ENCODE results near the gene PRSS8. TPM values are rescaled to one million over a fixed set of nuclear protein-coding genes. Genes with fewer than 3 reads are reported as not detected.

The PRSS8 gene
- total RNA-seq, 2 donors from 2014 or later = 0.21 TPM; not detected in 1

DNA sequence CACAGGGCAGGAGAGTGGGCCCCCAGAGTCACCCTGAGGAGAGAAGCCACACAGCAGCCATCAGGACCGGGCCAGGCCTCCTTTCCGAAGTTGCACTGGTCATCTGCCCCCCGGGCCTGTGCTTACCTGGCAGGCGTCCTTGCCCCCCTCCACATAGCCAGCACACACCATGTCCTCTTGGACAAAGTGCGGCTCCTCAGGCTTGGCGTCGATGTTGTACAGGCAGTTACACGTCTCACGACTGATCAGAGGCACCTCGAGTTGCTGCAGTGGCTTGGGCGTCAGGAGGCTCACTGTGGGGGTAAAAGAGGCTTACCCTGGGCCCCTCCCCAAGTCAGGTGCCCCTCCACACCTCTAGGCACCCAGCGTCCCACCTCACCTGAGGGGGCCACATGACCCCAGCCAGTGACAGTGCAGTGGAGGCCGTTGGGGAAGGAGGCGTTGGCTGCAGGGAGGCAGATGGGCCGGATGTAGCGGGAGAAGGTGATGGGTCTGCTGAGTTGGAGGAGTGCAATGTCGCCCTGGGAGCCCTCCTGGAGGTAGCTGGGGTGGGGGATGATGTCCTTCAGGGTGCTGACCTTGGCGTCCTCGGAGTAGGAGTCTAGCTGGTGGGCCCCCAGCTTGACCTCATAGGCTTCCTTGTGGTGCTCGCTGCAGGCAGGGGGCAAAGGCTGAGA, 3.1 kb downstream of the PRSS8 start:
- DNase-seq (no peak), ATAC-seq (no peak)
- intact Hi-C loops (cut with DNase I) = no loop called here

GRCh38 chr16:31131841-31132271, 3.7 kb downstream of the PRSS8 start:
- intact Hi-C loops (cut with DNase I) = no loop called here

DNA sequence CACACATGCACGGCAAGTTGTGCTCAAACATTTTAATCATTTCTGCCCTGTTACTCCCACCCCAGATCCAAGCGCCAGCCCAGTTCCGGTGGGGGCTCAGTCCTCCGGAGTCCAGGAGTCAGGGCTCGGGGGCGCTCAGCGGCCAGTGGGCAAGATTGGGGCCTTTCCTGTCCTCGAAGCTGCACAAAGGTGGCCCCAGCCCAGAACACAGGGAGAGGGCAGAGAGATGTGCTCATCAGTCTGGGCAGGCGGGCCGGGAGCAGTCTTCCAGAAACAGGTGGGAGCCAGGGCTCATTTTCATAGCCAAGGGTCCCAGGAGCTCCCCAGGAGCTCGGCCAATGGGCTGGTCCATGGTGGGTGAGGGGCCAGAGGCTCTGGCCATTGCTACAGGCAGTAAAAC, 4.1 kb downstream of the PRSS8 start:
- ATAC-seq (no peak), DNase-seq (no peak)
- intact Hi-C loops (cut with DNase I) = no loop called here

More at GRCh38 chr16:31131841-31132271, 3.7 kb downstream of the PRSS8 start:
- DNase-seq (no peak), ATAC-seq (no peak)

GRCh38 chr16:31130899-31131298, 4.6 kb downstream of the PRSS8 start:
- DNase-seq (no peak), ATAC-seq (no peak)
- intact Hi-C loops (cut with DNase I) = no loop called here

DNA sequence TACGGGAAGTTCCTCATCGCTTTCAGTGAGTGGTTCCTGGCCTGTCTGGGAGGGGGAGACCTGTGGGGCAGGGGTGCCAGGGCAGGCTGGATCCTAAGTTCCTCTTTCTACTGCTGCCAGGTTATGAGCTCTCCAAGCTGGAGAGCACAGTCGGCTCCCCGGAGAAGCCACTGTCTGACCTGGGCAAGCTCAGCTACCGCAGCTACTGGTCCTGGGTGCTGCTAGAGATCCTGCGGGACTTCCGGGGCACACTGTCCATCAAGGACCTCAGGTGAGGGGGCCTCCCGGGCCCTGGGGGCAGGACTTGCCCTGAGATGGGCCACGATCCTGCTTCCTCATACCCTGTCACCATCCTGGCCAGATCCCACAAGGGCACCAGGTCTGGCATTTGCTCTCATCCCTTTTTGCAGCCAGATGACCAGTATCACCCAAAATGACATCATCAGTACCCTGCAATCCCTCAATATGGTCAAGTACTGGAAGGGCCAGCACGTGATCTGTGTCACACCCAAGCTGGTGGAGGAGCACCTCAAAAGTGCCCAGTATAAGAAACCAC, 5.1 kb downstream of the PRSS8 start:
- intact Hi-C loops (cut with DNase I) = no loop called here
- no peak for DNase-seq
- ATAC-seq = no peak

GRCh38 chr16:31129568-31130335, 5.8 kb downstream of the PRSS8 start:
- intact Hi-C loops (cut with DNase I) = no loop called here
- peak; percentile 81 for DNase-seq
- ATAC-seq = peak; percentile 58 to 64

DNA sequence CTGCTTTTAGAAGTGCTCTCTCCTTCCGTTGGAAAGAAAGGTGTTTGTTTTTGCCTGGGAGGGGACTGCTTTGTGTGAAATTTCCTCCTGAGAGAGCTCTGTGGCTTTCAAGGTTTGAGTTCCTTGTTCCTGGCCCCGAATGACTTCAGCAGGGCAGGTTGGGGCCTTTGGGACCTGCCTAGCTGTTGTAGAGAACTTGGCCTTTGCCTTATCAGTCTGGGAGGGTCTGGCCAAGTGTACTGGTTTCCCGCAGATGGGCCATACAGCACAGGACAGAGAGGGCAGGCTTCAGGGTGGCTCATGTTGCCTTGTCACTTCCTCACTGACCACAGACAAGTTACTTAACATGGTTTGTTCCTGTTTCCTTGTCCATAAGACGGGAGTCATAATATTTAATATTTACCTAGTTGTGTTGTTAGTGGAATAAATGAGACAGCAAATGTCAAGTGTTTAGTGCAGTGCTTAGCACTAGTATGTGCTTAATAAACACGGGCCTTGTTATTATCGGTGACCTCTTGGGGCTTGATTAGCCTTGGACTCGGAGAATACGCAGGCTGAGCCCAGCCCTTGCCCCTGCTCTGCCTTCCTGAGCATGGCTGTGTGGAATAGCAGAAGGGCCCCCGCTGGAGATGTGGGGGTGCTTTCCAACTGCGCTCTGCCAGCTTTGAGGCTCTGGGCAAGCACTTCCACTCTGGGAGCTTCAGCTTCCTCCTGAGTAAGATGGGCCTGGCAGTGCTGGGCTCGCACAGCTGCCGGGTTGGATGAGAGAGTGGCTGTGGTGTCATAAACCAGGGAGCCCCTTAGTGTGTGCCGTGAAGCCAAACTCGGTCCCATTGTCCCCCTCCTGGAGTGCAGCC, 6.6 kb downstream of the PRSS8 start:
- DNase-seq (peak; percentile 75), ATAC-seq (peak; percentile 46 to 67)
- intact Hi-C loops (cut with DNase I) = no loop called here

- DNase-seq (no peak), ATAC-seq (no peak)
- intact Hi-C loops (cut with DNase I) = no loop called here
Observed at GRCh38 chr16:31127182-31127581, 8.3 kb downstream of the PRSS8 start.

- ATAC-seq (no peak), DNase-seq (no peak)
- intact Hi-C loops (cut with DNase I) = no loop called here
Observed at GRCh38 chr16:31125844-31126243, 9.7 kb downstream of the PRSS8 start.

GRCh38 chr16:31120129-31120528, 15.4 kb downstream of the PRSS8 start:
- no peak for ATAC-seq
- intact Hi-C loops (cut with DNase I) = no loop called here
- DNase-seq = no peak

DNA sequence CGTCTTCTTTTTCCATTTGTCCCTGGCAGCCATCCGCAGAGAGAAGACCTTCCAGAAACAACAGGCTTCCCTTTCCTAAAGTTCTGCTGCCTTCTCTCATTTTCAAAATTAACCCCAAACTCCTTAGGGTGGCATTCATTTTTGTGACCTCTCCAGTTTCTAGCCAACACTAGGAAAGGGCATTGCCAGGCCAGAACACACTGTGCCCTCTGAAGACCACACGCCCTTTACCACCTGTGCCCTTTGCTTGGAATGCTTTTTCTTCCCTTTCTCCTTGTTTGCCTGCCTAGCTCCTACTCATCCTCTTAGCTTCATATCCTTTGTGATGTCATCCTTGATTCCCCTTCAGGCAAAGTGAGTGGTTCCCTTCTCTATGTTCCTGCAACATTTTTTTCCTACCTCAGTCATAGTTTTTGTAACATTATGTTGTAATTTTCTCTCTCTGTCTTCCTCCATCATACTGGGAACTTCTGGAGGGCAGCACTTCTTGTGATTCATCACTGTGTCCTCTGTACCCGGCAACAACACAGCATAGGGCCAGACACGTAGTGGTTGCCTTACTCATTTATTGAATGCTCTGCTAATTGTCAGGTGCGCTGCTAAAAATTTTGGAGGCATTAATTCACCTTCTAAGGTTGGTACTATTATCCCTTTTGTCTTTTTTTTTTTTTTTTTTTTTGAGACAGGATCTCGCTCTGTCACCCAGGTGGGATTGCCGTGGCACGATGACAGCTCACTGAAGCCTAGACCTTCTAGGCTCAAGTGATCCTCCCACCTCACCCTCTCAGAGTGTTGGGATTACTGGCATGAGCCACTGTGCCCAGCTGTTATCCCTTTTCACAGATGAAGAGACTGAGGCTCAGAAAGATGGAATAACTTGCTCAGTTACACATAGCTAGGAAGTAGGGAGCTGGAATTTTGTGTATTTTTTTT, 17.0 kb downstream of the PRSS8 start:
- intact Hi-C loops (cut with DNase I) = loop anchor here in 1 of 2 donors (1.0 kb wide), 1 partner anchor 24 kb away; no protein-coding TSS in a partner anchor
- no peak for DNase-seq
- ATAC-seq = peak in 1 of 2 donors; percentile 34

DNA sequence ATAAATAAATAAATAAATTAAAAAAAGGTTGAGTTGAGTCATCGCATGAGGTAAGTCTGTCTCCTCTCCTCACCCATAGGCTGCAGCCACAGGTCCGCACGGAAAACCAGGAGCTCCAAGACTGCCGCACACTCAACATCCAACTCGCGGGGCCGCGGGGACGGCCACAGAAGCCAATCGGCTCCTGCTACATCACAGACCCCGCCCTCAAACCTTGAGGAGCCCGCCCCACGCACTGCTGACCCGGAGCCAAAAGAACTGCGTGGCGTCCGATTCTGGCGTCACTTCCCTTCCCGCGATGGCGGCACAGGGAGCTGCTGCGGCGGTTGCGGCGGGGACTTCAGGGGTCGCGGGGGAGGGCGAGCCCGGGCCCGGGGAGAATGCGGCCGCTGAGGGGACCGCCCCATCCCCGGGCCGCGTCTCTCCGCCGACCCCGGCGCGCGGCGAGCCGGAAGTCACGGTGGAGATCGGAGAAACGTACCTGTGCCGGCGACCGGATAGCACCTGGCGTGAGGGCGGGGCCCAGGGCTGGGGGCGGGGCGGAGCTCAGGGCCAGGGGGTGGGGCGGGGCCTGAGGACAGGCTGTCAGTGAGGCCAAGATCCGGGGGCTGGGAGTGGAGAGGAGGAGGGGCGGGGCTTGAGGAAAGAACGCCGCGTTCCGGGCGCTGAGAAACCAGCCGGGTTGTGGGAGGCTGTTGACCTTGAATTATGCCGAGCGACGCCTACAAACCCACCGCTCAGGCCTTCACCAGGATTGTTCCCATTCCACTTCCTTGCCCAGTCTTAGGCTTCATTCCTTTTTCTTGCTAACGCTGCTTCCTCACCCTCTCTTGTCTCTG, 17.9 kb downstream of the PRSS8 start, which contains the start of gene KAT8:
Gene KAT8 (plus strand): TSS at position 281 of the 839 bp plus-strand sequence. CDS start 18 bp downstream, at position 299.
- peak; percentile 98 for DNase-seq
- ATAC-seq = peak; percentile 98
- intact Hi-C loops (cut with DNase I) = loop anchor here in 1 of 2 donors (1.0 kb wide), 1 partner anchor 25 kb away; no protein-coding TSS in a partner anchor

DNA sequence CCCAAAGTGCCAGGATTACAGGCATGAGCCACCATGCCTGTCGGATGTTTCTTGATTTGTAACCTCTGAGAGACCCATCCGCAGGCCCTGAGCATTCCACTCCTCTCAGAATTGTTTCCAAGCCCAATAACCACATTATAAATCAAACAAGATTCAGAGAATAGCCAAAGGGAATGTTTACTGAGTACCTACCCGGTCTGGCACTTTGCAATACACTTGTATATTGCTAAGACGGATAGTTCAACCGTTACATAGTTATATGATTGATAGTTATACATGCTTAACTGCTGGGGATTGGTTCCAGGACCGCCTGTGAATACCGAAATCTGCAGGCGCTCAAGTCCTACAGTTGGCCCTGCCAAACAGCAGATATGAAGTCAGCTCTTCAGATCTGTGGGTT, 21.1 kb downstream of the PRSS8 start:
- ATAC-seq = no peak
- DNase-seq = no peak
- intact Hi-C loops (cut with DNase I) = no loop called here

GRCh38 chr16:31113121-31114120, 22.1 kb downstream of the PRSS8 start:
- intact Hi-C loops (cut with DNase I) = no loop called here
- no peak for DNase-seq
- ATAC-seq = no peak

DNA sequence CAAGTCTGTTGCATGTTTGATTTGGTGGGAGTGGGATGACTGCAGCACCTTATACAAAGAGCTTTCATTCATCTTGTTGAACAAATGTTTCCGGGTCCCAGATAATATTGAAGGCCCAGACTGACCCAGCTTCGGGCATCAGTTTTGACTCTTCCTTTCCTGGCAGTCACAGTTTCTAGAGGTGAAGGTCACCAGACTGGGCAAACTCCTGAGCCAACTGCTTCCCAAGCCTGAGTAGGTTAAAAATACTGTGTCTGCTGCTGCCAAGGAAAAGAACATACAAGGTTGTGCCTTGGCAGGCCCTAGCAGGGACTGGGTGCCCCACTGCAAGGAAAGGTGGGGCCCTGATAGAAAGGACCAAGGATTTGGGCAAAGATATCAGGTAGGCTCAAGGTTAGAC, 22.8 kb downstream of the PRSS8 start:
- intact Hi-C loops (cut with DNase I) = no loop called here
- DNase-seq = no peak
- no peak for ATAC-seq

DNA sequence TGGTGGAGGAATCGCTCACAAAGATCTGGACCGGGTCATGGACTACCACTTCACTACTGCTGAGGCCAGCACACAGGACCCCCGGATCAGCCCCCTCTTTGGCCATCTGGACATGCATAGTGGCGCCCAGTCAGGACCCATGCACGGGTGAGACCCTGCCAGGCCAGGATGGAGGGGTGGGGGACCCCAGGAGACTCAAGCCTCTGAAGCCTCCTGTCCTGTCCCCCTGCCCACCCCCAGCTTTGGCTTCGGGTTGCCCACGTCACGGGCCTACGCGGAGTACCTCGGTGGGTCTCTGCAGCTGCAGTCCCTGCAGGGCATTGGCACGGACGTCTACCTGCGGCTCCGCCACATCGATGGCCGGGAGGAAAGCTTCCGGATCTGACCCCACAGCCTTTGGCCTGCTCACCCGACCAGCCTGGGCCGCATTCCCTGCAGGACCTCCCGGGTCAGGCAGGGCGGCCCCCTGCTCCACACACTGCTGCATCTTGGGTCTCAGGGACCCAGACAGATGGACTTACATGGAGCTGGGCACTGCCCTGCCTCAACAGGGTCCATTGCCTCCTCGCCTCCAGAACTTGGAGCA, 23.6 kb downstream of the PRSS8 start:
- ATAC-seq (no peak), DNase-seq (no peak)
- intact Hi-C loops (cut with DNase I) = no loop called here

All from left cardiac atrium (tissue), 4 donors.